GM21447 (cell line): ENCODE results near the gene TNIP3.
"Not testable (repeated sequence)": the region's sequence is repeated elsewhere in the genome, so short reads cannot be mapped to it uniquely, and the experiment has no call there.

ENCODE experiments used
- ATAC-seq: cut with Tn5 transposase; IDR thresholded peaks from one replicate; pipeline ENCODE4 v1.9.1; 2021; ENCODE audit not compliant: unreplicated experiment

The TNIP3 gene

DNA sequence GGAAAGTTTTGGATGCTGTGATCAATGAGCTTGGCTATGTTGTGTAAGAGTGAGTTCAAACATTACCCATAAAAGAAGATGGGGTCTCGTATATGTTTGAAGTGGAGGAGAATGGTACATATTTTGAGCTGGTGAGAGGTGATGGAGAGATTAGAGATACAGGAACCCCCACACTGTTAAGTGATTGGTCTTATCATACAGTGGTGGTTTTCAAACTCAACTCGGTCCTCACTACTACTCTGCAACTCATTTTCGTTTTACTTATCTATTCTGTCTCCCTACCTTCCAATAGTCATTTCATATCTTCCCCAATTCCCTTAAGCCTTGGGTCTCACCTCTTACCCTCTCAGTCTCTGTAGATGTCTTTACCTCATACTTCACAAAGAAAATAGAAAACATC, 16.4 kb upstream of the TNIP3 start:
- no peak for ATAC-seq

GRCh38 chr4:121177246-121178137, 13.4 kb upstream of the TNIP3 start:
- no peak for ATAC-seq

GRCh38 chr4:121176082-121176934, 12.2 kb upstream of the TNIP3 start:
- no peak for ATAC-seq

DNA sequence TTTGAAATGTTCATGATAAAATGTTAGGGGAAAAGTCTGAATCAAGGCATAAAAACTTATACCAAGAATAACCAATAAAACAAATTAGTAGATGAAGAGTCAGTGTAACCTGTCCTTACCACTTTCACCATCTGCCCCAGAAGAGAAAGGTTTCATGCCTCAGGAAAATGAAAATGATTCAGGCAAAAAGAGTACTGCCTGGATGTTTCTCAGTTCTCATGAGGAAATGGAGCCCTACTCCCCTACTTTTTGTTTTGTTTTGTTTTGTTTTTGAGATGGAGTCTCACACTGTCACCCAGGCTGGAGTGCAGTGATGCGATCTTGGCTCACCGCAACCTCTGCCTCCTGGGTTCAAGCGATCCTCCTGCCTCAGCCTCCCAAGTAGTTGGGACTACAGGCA, 7.4 kb upstream of the TNIP3 start:
- ATAC-seq, result not testable (repeated sequence)

DNA sequence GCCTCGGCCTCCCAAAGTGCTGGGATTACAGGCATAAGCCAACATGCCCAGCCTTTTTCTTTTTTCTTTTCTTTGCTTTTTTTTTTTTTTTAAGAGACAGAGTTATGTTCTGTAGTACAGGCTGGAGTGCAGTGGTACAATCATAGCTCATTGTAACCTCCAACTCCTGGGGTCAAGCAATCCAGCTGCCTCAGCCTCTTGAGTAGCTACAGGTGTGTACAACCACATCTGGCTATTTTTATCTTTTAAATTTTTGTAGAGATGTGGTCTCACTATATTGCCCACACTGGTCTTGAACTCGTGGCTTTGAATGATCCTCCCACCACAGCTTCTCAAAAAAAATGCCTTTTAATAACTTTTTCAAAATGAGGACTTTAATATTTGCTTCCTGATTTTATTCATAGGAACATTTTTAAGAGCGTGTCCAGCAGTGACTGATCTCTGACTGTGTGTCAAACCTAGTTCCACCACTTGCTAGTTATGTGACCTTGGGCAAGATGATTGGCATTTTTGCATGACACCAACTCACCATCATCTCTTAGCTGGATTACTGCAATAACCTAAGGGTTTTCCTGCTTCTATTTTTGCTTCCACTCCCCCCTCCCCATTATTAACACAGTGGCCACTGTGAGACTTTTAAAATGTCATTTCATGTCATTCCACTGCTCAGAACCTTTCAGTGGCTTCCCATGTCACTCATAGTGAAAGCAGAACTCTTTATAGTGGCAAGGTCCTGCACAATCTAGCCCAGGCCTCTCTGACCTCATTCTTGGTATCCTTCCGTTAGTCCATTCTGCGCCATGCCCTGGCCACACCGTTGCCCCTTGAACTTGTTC, 4.5 kb upstream of the TNIP3 start:
- ATAC-seq, result peak; percentile 88

- no peak for ATAC-seq
Measured at GRCh38 chr4:121166976-121167375, 2.9 kb upstream of the TNIP3 start.

GRCh38 chr4:121165206-121165605, 1.1 kb upstream of the TNIP3 start:
- ATAC-seq, result no peak

GRCh38 chr4:121156822-121157769, 7.0 kb downstream of the TNIP3 start:
- no peak for ATAC-seq

GRCh38 chr4:121155893-121156292, 8.2 kb downstream of the TNIP3 start:
- no peak for ATAC-seq

GRCh38 chr4:121154103-121154515, 10.0 kb downstream of the TNIP3 start:
- ATAC-seq, result no peak

DNA sequence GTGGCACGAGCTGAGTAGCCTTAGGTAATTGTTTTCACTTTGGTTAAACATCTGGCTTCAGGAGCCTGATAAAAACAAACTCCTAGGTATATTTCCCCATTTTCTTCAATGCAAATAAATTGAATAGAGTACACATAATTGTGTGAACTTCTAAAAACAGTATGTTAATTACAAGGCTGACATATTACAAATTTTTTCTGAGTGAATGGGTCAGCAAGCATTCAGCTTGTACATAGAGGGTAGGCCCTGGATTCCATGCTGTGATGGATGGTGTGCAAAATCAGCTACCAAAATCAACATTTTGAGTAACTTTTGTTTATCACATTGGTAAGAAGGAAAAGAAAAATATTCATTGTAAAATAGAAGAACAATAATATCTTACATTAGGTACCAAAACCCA, 12.2 kb downstream of the TNIP3 start:
- ATAC-seq, result no peak

DNA sequence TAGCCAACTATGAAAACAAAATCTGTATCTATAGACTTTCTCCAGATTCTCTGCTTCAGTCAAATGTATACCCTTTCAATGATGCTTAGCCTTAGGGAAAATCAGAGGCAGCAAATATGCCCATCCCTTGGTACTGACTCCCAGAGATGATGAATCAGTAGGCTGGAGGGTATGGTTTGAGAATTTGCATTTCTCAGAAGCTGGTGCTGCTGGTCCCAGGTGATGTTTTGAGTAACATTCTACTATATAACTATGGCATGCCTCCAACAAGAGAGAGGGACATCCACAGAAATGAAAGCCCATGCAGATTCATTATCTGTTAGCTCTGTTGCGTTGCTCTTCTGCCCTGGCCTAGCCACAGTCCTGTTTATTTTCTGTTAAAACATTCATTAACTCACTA, 13.6 kb downstream of the TNIP3 start:
- ATAC-seq, result no peak

DNA sequence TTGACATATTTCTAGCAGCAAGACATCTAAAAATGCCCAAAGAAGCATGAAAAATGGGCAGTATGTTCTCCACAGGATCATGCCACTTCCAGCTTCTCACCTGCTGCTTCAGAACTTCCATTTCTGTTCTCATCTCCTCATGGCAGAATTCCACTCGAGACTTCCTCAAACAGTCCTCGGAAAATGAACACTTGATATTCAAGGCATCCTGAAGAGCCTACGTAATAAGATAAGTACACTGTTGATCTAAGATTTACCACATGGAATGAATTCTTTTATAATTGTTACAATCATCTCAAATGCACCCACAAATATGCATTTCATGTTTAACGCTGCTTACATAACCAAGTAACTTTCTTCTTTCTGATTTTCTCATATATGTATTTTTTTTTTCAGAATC, 14.1 kb downstream of the TNIP3 start:
- ATAC-seq, result no peak

- no peak for ATAC-seq
Measured at GRCh38 chr4:121148621-121149020, 15.5 kb downstream of the TNIP3 start.

- no peak for ATAC-seq
Measured at GRCh38 chr4:121148000-121148399, 16.1 kb downstream of the TNIP3 start.

DNA sequence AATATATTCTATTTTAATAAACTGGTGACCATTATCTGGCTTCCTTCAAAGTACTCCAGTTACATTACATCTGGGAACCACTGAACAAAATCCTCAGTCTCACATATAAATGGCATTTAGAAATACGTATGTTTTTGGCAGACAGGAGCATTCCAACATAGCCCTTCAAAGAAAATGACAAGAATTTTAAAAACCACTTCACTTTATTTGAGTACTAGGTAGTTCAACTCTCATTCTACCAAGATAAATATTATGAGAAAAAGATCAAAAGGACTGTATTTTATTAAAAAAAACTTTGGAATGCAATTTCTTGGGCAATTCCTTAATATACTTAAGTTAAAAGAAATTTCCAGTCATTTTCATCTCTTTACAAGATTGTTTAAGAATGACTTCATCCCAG, 17.6 kb downstream of the TNIP3 start:
- ATAC-seq, result no peak

DNA sequence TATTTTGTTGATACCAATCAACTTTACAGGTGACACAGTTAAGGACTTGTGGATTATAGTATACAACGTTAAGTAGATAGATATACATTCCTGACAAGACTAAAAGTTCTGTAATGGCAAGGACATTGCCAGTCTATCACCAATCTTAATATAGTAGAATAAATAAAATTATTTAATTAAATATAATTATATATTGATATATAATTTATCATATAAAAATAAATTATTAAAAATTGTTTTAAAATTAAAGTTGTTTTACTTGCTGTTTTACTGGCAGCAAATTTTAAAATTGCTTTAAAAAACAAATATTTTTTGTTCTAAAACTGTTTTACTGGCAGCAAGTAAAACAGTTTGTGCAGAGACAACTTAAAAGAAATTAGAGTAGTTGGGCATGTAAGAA, 18.7 kb downstream of the TNIP3 start:
- no peak for ATAC-seq

DNA sequence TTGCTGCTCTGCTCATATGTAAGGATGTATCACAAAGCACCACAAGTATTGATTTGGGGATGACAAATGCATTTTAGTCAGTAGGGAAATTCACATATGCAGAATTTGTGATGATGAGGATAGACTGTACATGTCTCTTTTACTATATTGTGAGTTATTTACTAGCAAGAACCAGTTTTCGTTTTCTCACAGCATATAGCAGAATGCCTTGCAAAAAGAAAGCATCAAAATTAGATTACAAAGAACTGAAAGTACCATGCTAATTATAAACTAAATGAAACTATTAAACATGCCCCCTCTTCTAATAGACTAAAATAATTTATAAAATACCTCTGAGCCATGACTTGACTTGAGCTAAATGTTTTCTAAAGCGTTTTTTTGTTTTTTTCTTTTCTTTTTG, 20.1 kb downstream of the TNIP3 start:
- no peak for ATAC-seq

- no peak for ATAC-seq
Measured at GRCh38 chr4:121143131-121143530, 21.0 kb downstream of the TNIP3 start.
